Transverse colon (tissue), 4 donors: ENCODE measurements around the gene TRIM56. TPM values are rescaled to one million over a fixed set of nuclear protein-coding genes. Genes with fewer than 3 reads are reported as not detected.
"Not testable (repeated sequence)": the region's sequence is repeated elsewhere in the genome, so short reads cannot be mapped to it uniquely, and the experiment has no call there.

ENCODE experiments used
- DNase-seq: peaks from one replicate; pipeline ENCODE4 v3.0.0-alpha.2; 2019
- H3K27ac ChIP-seq, 4 donors: fragments of 200-600 bp; sonication (generic); 2 replicates each; pipeline ENCODE4 v1.5.1; 2016 to 2018; ENCODE audit warnings: inconsistent platforms in 4 of 4
- H3K27me3 ChIP-seq: fragments of 200-600 bp; sonication (generic); 2 replicates; pipeline ENCODE4 v1.5.1; 2017; ENCODE audit warnings: inconsistent platforms
- H3K36me3 ChIP-seq, 4 donors: fragments of 200-600 bp; sonication (generic); 2 replicates each; pipeline ENCODE4 v1.5.1; 2017 to 2019; ENCODE audit warnings: inconsistent platforms in 4 of 4
- H3K4me1 ChIP-seq, 4 donors: fragments of 200-600 bp; sonication (generic); 2 replicates each; pipeline ENCODE4 v1.5.1; 2017 to 2020; ENCODE audit warnings: inconsistent platforms in 4 of 4
- H3K4me3 ChIP-seq, 4 donors: fragments of 200-600 bp; sonication (generic); 1 replicate in 1 of 4; 2 replicates in 3 of 4; pipeline versions ENCODE4 v1.5.1 to v1.6.1; 2017 to 2019; ENCODE audit warnings: inconsistent platforms in 4 of 4
- H3K9me3 ChIP-seq, 2 donors: fragments of 200-600 bp; sonication (generic); 2 replicates each; pipeline ENCODE4 v1.5.1; 2017 to 2019; ENCODE audit warnings: inconsistent platforms in 2 of 2
- EP300 ChIP-seq: sonication (generic); formaldehyde crosslinking; IDR thresholded peaks from one replicate; pipeline ENCODE4 v1.6.1; 2017; ENCODE audit warnings: antibody characterized with exemption, low read depth
- POLR2A ChIP-seq: fragments of 450-650 bp; IDR thresholded peaks from one replicate; pipeline ENCODE4 v1.6.1; 2016; ENCODE audit warnings: antibody characterized with exemption, mild to moderate bottlenecking, moderate library complexity
- POLR2AphosphoS5 ChIP-seq, 3 donors: sonication (generic); formaldehyde crosslinking; IDR thresholded peaks; one replicate each; pipeline ENCODE4 v1.6.1; 2016; ENCODE audit warnings: antibody characterized with exemption in 3 of 3
- WGBS, 2 donors: methylation state at CpG; one replicate each; pipeline ENCODE4 v1.1.5; 2018; ENCODE audit warnings: low coverage in 1 of 2; 5-methylcytosine and 5-hydroxymethylcytosine counted together
- in situ Hi-C, 4 donors: fragments of 200-750 bp; cut with MboI; loops; one replicate each; pipeline versions ENCODE4 v1.15.0 to v1.15.1; 2017; ENCODE audit warnings: low sequenced_read_pairs in 3 of 4, low pct_ligation_motif_present in 1 of 4, low pct_unique_long_range_greater_than_20kb in 1 of 4
- intact Hi-C: fragments of 100-400 bp; cut with DNase I; formaldehyde crosslinking; loops from one replicate; pipeline ENCODE4 v1.15.1; 2023; ENCODE audit warnings: low total_unique reads
- total RNA-seq, 4 donors: library from RNA; depleted of rRNA; stranded (reverse); fragments of >200 nt; gene quantifications; one replicate each; pipeline ENCODE4 v1.1.0, GENCODE V29; 2016
- TF ChIP-seq, protein P1 (sequence below), 5 experiments: fragments of 200-600 bp in 3 of 5; fragments of 450-650 bp in 2 of 5; sonication (generic) in 3 of 5; IDR thresholded peaks; 1 replicate in 2 of 5; 2 replicates in 3 of 5; pipeline ENCODE4 v1.5.1; 2016 to 2017; ENCODE audit warnings: antibody characterized with exemption in 5 of 5, inconsistent platforms in 3 of 5, mild to moderate bottlenecking in 2 of 5, moderate library complexity in 1 of 5

The TRIM56 gene
- total RNA-seq, 4 donors from 2014 or later: 23.8 to 50.0 (median 35.1) TPM

DNA sequence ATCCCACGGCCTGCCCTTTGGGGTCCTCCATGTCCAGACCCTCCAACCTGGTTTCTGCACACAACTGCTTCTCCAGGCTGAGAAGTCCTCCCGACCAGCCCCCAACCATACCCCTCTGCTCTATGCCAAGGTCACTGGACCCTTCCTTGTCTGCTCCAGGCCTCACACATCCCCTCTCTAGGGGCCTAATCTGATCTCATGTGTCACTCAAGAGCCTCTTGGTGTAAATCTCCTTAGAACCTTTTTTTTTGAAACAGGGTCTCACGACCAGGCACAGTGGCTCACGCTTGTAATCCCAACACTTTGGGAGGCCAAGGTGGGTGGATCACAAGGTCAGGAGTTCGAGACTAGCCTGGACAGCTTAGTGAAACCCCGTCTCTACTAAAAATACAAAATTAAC is 24.1 kb downstream of the TRIM56 start:
- TF ChIP-seq POLR2AphosphoS5 (IDR thresholded peaks at IDR 0.05) (no peak), EP300 (no peak), POLR2A (no peak)
- TF ChIP-seq, protein P1, sequence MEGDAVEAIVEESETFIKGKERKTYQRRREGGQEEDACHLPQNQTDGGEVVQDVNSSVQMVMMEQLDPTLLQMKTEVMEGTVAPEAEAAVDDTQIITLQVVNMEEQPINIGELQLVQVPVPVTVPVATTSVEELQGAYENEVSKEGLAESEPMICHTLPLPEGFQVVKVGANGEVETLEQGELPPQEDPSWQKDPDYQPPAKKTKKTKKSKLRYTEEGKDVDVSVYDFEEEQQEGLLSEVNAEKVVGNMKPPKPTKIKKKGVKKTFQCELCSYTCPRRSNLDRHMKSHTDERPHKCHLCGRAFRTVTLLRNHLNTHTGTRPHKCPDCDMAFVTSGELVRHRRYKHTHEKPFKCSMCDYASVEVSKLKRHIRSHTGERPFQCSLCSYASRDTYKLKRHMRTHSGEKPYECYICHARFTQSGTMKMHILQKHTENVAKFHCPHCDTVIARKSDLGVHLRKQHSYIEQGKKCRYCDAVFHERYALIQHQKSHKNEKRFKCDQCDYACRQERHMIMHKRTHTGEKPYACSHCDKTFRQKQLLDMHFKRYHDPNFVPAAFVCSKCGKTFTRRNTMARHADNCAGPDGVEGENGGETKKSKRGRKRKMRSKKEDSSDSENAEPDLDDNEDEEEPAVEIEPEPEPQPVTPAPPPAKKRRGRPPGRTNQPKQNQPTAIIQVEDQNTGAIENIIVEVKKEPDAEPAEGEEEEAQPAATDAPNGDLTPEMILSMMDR (IDR thresholded peaks at IDR 0.05): no peak
- intact Hi-C loops (no loop called here), in situ Hi-C loops (no loop called here)
- no peaks in the 10 kb centered on the region for H3K27me3 ChIP-seq
- no peaks in the 10 kb centered on the region for H3K9me3 ChIP-seq
- no peak overlapping the region for H3K4me3 ChIP-seq
- H3K4me1 ChIP-seq: peaks cover 0 to 5% (median 0%) of the 10 kb centered on the region in 4 donors
- 82 to 100% methylated on average over 1 to 6 of the region's 6 CpGs for WGBS, 2 donors
- H3K27ac ChIP-seq: no peak overlapping the region
- DNase-seq: no peak
- no peaks in the 10 kb centered on the region for H3K36me3 ChIP-seq

DNA sequence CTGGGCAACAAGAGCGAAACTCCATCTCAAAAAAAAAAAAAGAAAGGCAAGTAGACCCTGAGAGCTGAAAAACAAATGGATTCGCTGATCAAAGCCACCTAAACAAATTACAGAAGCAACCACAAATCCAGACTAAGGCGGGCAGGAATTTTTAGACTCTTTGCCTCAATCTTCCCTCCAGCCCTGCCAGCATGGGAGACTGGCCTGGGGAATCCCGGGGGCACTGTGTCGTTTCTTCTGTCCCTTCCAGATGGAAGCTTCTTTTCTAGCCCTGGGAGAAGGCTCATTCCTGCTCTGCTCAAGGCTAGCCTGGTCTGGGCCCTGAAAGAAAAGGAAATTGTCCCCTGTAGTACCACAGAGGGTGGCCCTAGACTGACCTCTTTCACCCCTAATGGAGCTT is 26.0 kb downstream of the TRIM56 start:
- Histone ChIP-seq H3K27ac (peak overlapping the region; percentile 8 to 37 (median 28)), H3K4me1 (peaks cover 0 to 5% (median 0%) of the 10 kb centered on the region in 4 donors), H3K4me3 (no peak overlapping the region), H3K9me3 (no peaks in the 10 kb centered on the region), H3K27me3 (no peaks in the 10 kb centered on the region), H3K36me3 (no peaks in the 10 kb centered on the region)
- intact Hi-C loops (no loop called here), in situ Hi-C loops (no loop called here)
- no peak for DNase-seq
- 89 to 95% methylated on average over 5 of the region's 5 CpGs for WGBS, 2 donors
- TF ChIP-seq POLR2A (no peak), POLR2AphosphoS5 (IDR thresholded peaks at IDR 0.05) (no peak), EP300 (no peak)
- TF ChIP-seq, protein P1 (IDR thresholded peaks at IDR 0.05): no peak

DNA sequence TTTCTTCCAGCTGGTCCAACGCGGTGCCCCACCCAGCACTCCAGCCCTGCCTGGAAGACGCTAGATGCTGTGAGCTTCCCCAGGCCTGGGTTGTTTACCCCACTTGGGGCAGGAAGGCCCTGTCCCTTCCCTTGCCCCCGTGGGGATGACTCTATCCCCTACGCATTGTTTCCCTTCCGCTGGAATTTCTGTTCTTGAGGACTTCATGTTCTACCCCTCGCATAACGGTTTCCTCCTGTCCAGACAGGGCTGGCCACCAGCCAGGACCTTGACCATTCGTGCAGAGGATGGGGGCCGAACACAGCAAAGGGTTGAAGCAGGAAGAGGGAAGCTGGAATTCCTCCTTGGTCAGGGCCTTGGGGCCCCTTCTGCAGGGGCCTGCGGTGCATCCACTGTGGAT is 27.0 kb downstream of the TRIM56 start:
- no peak overlapping the region for H3K4me3 ChIP-seq
- in situ Hi-C loops (no loop called here), intact Hi-C loops (no loop called here)
- H3K27me3 ChIP-seq: no peaks in the 10 kb centered on the region
- TF ChIP-seq EP300 (peak; percentile 62), POLR2AphosphoS5 (IDR thresholded peaks at IDR 0.05) (peak; percentile 36 to 71 (median 41)), POLR2A (no peak)
- TF ChIP-seq, protein P1 (IDR thresholded peaks at IDR 0.05): no peak
- no peaks in the 10 kb centered on the region for H3K9me3 ChIP-seq
- H3K36me3 ChIP-seq: no peaks in the 10 kb centered on the region
- DNase-seq: no peak
- peak overlapping the region; percentile 8 to 37 (median 28) for H3K27ac ChIP-seq
- H3K4me1 ChIP-seq: peaks cover 0 to 5% (median 0%) of the 10 kb centered on the region in 4 donors
- WGBS, 2 donors: 72 to 80% methylated on average over 2 to 11 of the region's 11 CpGs

DNA sequence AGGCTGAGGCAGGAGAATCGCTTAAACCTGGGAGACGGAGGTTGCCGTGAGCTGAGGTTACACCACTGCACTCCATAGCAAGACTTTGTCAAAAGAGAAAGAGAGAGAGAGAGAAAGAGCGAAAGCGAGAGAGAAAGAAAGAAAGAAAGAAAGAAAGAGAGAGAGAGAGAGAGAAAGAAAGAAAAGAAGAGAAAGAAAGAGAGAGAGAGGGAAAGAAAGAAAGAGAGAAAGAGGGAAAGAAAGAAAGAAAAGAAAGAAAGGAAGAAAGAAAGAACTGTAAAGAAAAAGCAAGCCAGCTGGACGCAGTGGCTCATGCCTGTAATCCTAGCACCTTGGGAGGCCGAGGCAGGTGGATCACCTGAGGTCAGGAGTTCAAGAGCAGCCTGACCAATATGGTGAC is 27.9 kb downstream of the TRIM56 start:
- H3K27ac ChIP-seq, H3K27me3 ChIP-seq, DNase-seq, H3K36me3 ChIP-seq, H3K9me3 ChIP-seq, H3K4me1 ChIP-seq, H3K4me3 ChIP-seq, intact Hi-C loops, in situ Hi-C loops: not testable (repeated sequence)
- 91 to 92% methylated on average over 5 to 7 of the region's 7 CpGs for WGBS, 2 donors

DNA sequence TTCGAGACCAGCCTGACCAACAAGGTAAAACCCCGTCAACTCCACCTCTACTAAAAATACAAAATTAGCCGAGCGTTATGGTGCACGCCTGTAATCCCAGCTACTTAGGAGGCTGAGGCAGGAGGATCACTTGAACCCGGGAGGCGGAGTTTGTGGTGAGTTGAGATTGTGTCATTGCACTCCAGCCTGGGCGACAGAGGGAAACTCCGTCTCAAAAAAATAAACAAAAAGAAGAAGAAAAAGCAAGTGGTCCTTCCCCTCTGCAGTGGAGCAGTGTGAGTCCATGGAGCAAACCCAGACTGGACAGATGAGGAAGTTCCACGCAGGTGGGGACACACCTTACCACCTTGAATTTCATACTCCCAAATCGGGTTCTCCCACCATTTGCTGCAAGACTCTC is 28.6 kb downstream of the TRIM56 start:
- 35 to 75% methylated on average over 2 to 11 of the region's 11 CpGs for WGBS, 2 donors

More for the DNA sequence above, 28.6 kb downstream of the TRIM56 start:
- no peaks in the 10 kb centered on the region for H3K9me3 ChIP-seq
- H3K36me3 ChIP-seq: no peaks in the 10 kb centered on the region
- no peak overlapping the region for H3K27ac ChIP-seq
- in situ Hi-C loops (no loop called here), intact Hi-C loops (no loop called here)
- no peaks in the 10 kb centered on the region for H3K27me3 ChIP-seq
- no peaks in the 10 kb centered on the region for H3K4me1 ChIP-seq
- no peak overlapping the region for H3K4me3 ChIP-seq
- TF ChIP-seq POLR2AphosphoS5 (IDR thresholded peaks at IDR 0.05) (no peak), POLR2A (no peak), EP300 (no peak)
- TF ChIP-seq, protein P1 (IDR thresholded peaks at IDR 0.05): no peak
- no peak for DNase-seq
